NCI-H1930 (cell line): ENCODE measurements around the gene TMEM18.
"Not testable (repeated sequence)": the region's sequence is repeated elsewhere in the genome, so short reads cannot be mapped to it uniquely, and the experiment has no call there.

ENCODE experiments used
- DNase-seq, 2 experiments: peaks; one replicate each; lab custom pipeline; 2025; lab: John Stamatoyannopoulos, UW

TMEM18 gene

GRCh38 chr2:693606-694005 is 16.4 kb upstream of the TMEM18 start:
- no peak for DNase-seq

GRCh38 chr2:692767-693166 is 15.6 kb upstream of the TMEM18 start:
- DNase-seq = no peak

GRCh38 chr2:691821-692761 is 14.9 kb upstream of the TMEM18 start:
- DNase-seq = no peak

- DNase-seq = no peak
These were observed 13.6 kb upstream of the TMEM18 start for GRCh38 chr2:690799-691198.

- DNase-seq = no peak
These were observed 12.8 kb upstream of the TMEM18 start for GRCh38 chr2:689877-690510.

- DNase-seq = no peak
These were observed 12.0 kb upstream of the TMEM18 start for GRCh38 chr2:689237-689636.

GRCh38 chr2:688504-689076 is 11.4 kb upstream of the TMEM18 start:
- no peak for DNase-seq

GRCh38 chr2:685421-685820 is 8.2 kb upstream of the TMEM18 start:
- no peak for DNase-seq

- not testable (repeated sequence) for DNase-seq
These were observed 7.7 kb upstream of the TMEM18 start for GRCh38 chr2:684913-685312.

- DNase-seq = no peak
These were observed 5.0 kb upstream of the TMEM18 start for GRCh38 chr2:682226-682625.

- no peak for DNase-seq
These were observed 4.1 kb upstream of the TMEM18 start for GRCh38 chr2:681312-681711.

GRCh38 chr2:680496-680895 is 3.3 kb upstream of the TMEM18 start:
- DNase-seq = no peak

- DNase-seq = no peak
These were observed 1.8 kb upstream of the TMEM18 start for GRCh38 chr2:678964-679363.

GRCh38 chr2:677959-678550 is 849 bp upstream of the TMEM18 start:
- DNase-seq = no peak

GRCh38 chr2:676647-677055 is 555 bp downstream of the TMEM18 start:
- peak; percentile 91 to 99 for DNase-seq

GRCh38 chr2:675982-676646 is 1.1 kb downstream of the TMEM18 start:
- DNase-seq = no peak

- no peak for DNase-seq
These were observed 1.7 kb downstream of the TMEM18 start for GRCh38 chr2:675460-675859.

- DNase-seq = no peak
These were observed 2.2 kb downstream of the TMEM18 start for GRCh38 chr2:675051-675450.

GRCh38 chr2:674321-674985 is 2.8 kb downstream of the TMEM18 start:
- DNase-seq = no peak

- DNase-seq = no peak
These were observed 3.4 kb downstream of the TMEM18 start for GRCh38 chr2:673615-674320.

- DNase-seq = no peak
These were observed 4.2 kb downstream of the TMEM18 start for GRCh38 chr2:673016-673415.
